HepG2 (cell line): ENCODE data around the gene CD81. TPM values are rescaled to one million over a fixed set of nuclear protein-coding genes. Genes with fewer than 3 reads are reported as not detected.
A peak's percentile ranks its signal among the peaks of the same experiment; 100 is the strongest.

Source experiments
- ARNT ChIP-seq: fragments of 450-650 bp; IDR thresholded peaks from 2 replicates; pipeline ENCODE4 v1.6.1; 2017
- ASH2L ChIP-seq: fragments of 300-600, 200-600 bp; sonication (generic); IDR thresholded peaks from 2 replicates; pipeline ENCODE4 v1.7.0; 2017; ENCODE audit warnings: low read depth, mild to moderate bottlenecking, moderate library complexity, mixed read lengths, low read length; ENCODE audit not compliant: insufficient read length
- BRCA1 ChIP-seq: sonication (generic); formaldehyde crosslinking; IDR thresholded peaks from 2 replicates; pipeline ENCODE4 v1.4.0; 2020; ENCODE audit warnings: missing genetic modification reagents
- CSRNP2 ChIP-seq: sonication (generic); formaldehyde crosslinking; conservative IDR thresholded peaks from 2 replicates; pipeline ENCODE4 v1.8.0; 2022; ENCODE audit warnings: low read depth, missing genetic modification reagents
- FUBP1 ChIP-seq: sonication (generic); formaldehyde crosslinking; IDR thresholded peaks from 2 replicates; pipeline ENCODE4 v1.5.1; 2020; ENCODE audit warnings: missing genetic modification reagents, mild to moderate bottlenecking, borderline replicate concordance
- HOXD1 ChIP-seq: sonication (generic); formaldehyde crosslinking; IDR thresholded peaks from 2 replicates; pipeline ENCODE4 v1.5.0; 2020; ENCODE audit warnings: missing genetic modification reagents
- JUND ChIP-seq: sonication (generic); formaldehyde crosslinking; IDR thresholded peaks from 2 replicates; pipeline ENCODE4 v1.8.0; 2022; ENCODE audit warnings: mild to moderate bottlenecking, missing genetic modification reagents
- KDM5B ChIP-seq: sonication (generic); formaldehyde crosslinking; IDR thresholded peaks from 2 replicates; pipeline ENCODE4 v1.4.0; 2020; ENCODE audit warnings: missing genetic modification reagents, mild to moderate bottlenecking, borderline replicate concordance
- NFE2L2 ChIP-seq: fragments of 150-350 bp; IDR thresholded peaks from 2 replicates; pipeline ENCODE4 v1.6.1; 2014; ENCODE audit warnings: low read length
- NONO ChIP-seq, 2 experiments: fragments of 450-650 bp in 1 of 2; sonication (generic) in 1 of 2; formaldehyde crosslinking in 1 of 2; IDR thresholded peaks in 1 of 2; conservative IDR thresholded peaks in 1 of 2; 2 replicates each; pipeline versions ENCODE4 v1.6.1 to v1.8.0; 2017 to 2022; ENCODE audit warnings: mild to moderate bottlenecking in 1 of 2, missing genetic modification reagents in 1 of 2, moderate library complexity in 1 of 2
- SIX4 ChIP-seq: sonication (generic); formaldehyde crosslinking; IDR thresholded peaks from 2 replicates; pipeline ENCODE4 v1.4.0; 2020; ENCODE audit warnings: missing genetic modification reagents
- ZBTB20 ChIP-seq: sonication (generic); formaldehyde crosslinking; IDR thresholded peaks from 2 replicates; pipeline ENCODE4 v1.8.1; 2023; ENCODE audit warnings: missing genetic modification reagents, low read depth, mild to moderate bottlenecking, borderline replicate concordance
- ZNF580 ChIP-seq: IDR thresholded peaks from 2 replicates; pipeline ENCODE4 v1.6.1; 2016; ENCODE audit warnings: low read depth, borderline replicate concordance
- ZNF646 ChIP-seq: sonication (generic); formaldehyde crosslinking; IDR thresholded peaks from 2 replicates; pipeline ENCODE4 v1.9.0; 2021; ENCODE audit warnings: mild to moderate bottlenecking, missing genetic modification reagents
- ZNF7 ChIP-seq: IDR thresholded peaks from 2 replicates; pipeline ENCODE4 v1.6.1; 2016; ENCODE audit warnings: missing biosample characterization, missing genetic modification reagents
- ZNF761 ChIP-seq: sonication (generic); formaldehyde crosslinking; conservative IDR thresholded peaks from 2 replicates; pipeline ENCODE4 v1.4.0; 2020; ENCODE audit warnings: mild to moderate bottlenecking, missing genetic modification reagents
- ZZZ3 ChIP-seq: sonication (generic); formaldehyde crosslinking; IDR thresholded peaks from 2 replicates; pipeline ENCODE4 v1.4.0; 2020; ENCODE audit warnings: missing genetic modification reagents, mild to moderate bottlenecking, borderline replicate concordance
- polyA plus RNA-seq, 8 experiments: library from polyadenylated mRNA; depleted of rRNA in 3 of 8; stranded (reverse) in 7 of 8; unstranded in 1 of 8; fragments of >200 nt; fragmentation: Illumina TruSeq in 4 of 8; extraction: Trizol in 4 of 8; gene quantifications; 2 replicates each; pipeline versions ENCODE4 v1.2.1 to v1.2.3, GENCODE V29; 2011 to 2016; ENCODE audit warnings: low read depth in 4 of 8, missing spikeins in 1 of 8, mixed read lengths in 1 of 8; ENCODE audit not compliant: insufficient read depth in 1 of 8
- total RNA-seq, 5 experiments: library from RNA; depleted of rRNA; stranded (reverse); fragments of >200 nt; fragmentation: Illumina TruSeq; extraction: Trizol; gene quantifications; 2 replicates each; pipeline ENCODE4 v1.2.3, GENCODE V29; 2016; ENCODE audit warnings: low read depth in 1 of 5
- TF ChIP-seq, protein P1 (sequence below): IDR thresholded peaks from 2 replicates; pipeline ENCODE4 v1.6.1; 2016

The CD81 gene
- total and polyA plus RNA-seq, 2 of the 13 experiments (the other 11 are each of a cell fraction or from before 2014, with no cell fraction given) = not detected

GRCh38 chr11:2400069-2400761 is 23.1 kb downstream of the CD81 start, which contains the start of gene TSSC4 (continued):
- TF ChIP-seq ZNF646 (CRISPR knock-in tag) (no peak), SIX4 (CRISPR knock-in tag) (peak; percentile 61), CSRNP2 (CRISPR knock-in tag) (no peak), ASH2L (peak; percentile 77), ZNF7 (0 out of 2 replicates have a peak, but pooled peaks have one; percentile 36), NONO (IDR thresholded peaks at IDR 0.05) (no peak), NONO (CRISPR knock-in tag; conservative IDR thresholded peaks at IDR 0.05) (peak; percentile 97), KDM5B (CRISPR knock-in tag) (peak; percentile 85; the same call in 1 of the 2 replicates), ZZZ3 (CRISPR knock-in tag) (peak; percentile 83; the same call in 1 of the 2 replicates), HOXD1 (CRISPR knock-in tag) (peak; percentile 52), FUBP1 (0 out of 2 replicates have a peak, but pooled peaks have one; percentile 14), ZNF761 (CRISPR knock-in tag) (peak; percentile 38), ZBTB20 (CRISPR knock-in tag) (peak; percentile 80; the same call in 1 of the 2 replicates), NFE2L2 (no peak), BRCA1 (CRISPR knock-in tag) (peak; percentile 79; the same call in 1 of the 2 replicates), JUND (CRISPR knock-in tag) (0 out of 2 replicates have a peak, but pooled peaks have one; percentile 70), ARNT (no peak), ZNF580 (CRISPR knock-in tag) (peak; percentile 80)
- TF ChIP-seq, protein P1, sequence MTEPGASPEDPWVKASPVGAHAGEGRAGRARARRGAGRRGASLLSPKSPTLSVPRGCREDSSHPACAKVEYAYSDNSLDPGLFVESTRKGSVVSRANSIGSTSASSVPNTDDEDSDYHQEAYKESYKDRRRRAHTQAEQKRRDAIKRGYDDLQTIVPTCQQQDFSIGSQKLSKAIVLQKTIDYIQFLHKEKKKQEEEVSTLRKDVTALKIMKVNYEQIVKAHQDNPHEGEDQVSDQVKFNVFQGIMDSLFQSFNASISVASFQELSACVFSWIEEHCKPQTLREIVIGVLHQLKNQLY (CRISPR knock-in tag) = peak; percentile 62; the same call in 1 of the 2 replicates
